A673 (cell line): ENCODE results near the gene PLXNA1. TPM values are rescaled to one million over a fixed set of nuclear protein-coding genes. Genes with fewer than 3 reads are reported as not detected.

Source experiments
- BruUV-seq: library from RNA; stranded (reverse); fragments of 400-500 nt; replicated peaks from 2 replicates; lab custom pipeline; 2021; lab: Mats Ljungman, UMichigan
- CTCF ChIA-PET: fragments of 300-600 bp; sonication (Branson Sonifier 250); formaldehyde crosslinking; loops from one replicate; lab custom pipeline; 2022; ENCODE audit warnings: antibody characterized with exemption; lab: Charles Lee
- POLR2A ChIA-PET: fragments of 300-600 bp; sonication (Branson Sonifier 250); formaldehyde crosslinking; loops from one replicate; lab custom pipeline; 2022; ENCODE audit warnings: antibody characterized with exemption; ENCODE audit not compliant: low non-redundant PET; lab: Charles Lee
- DNase-seq: peaks from one replicate; pipeline ENCODE4 v3.0.0-alpha.2; 2015; ENCODE audit warnings: low spot score
- H3K27ac ChIP-seq: fragments of 200-600 bp; sonication (generic); 2 replicates; pipeline ENCODE4 v1.5.1; 2016; ENCODE audit warnings: mixed run types, low read depth, mild to moderate bottlenecking, mixed read lengths, antibody characterized with exemption, low read length; ENCODE audit not compliant: poor library complexity, severe bottlenecking
- H3K27me3 ChIP-seq: fragments of 200-600 bp; sonication (generic); replicated peaks from 2 replicates; pipeline ENCODE4 v1.6.1; 2017; ENCODE audit warnings: mixed run types, low read depth, mild to moderate bottlenecking, mixed read lengths, antibody characterized with exemption, low read length; ENCODE audit not compliant: insufficient read depth, poor library complexity
- H3K36me3 ChIP-seq: fragments of 200-600 bp; sonication (generic); 2 replicates; pipeline ENCODE4 v1.6.1; 2016; ENCODE audit warnings: mixed run types, mild to moderate bottlenecking, mixed read lengths, antibody characterized with exemption, low read length; ENCODE audit not compliant: insufficient read depth, poor library complexity, severe bottlenecking
- H3K4me1 ChIP-seq: fragments of 200-600 bp; sonication (generic); 2 replicates; pipeline ENCODE4 v1.6.1; 2017; ENCODE audit warnings: mixed run types, mild to moderate bottlenecking, mixed read lengths, antibody characterized with exemption, low read length; ENCODE audit not compliant: insufficient read depth, poor library complexity, severe bottlenecking
- H3K4me3 ChIP-seq: fragments of 200-600 bp; sonication (generic); 2 replicates; pipeline ENCODE4 v1.5.1; 2016; ENCODE audit warnings: low read depth, mixed run types, mild to moderate bottlenecking, mixed read lengths, low read length; ENCODE audit not compliant: poor library complexity, severe bottlenecking
- H3K9me3 ChIP-seq: fragments of 200-600 bp; sonication (generic); 2 replicates; pipeline ENCODE4 v1.6.1; 2016; ENCODE audit warnings: mixed run types, low read depth, mild to moderate bottlenecking, mixed read lengths, antibody characterized with exemption, low read length; ENCODE audit not compliant: poor library complexity, severe bottlenecking
- CTCF ChIP-seq: fragments of 300-800, 200-600 bp; sonication (generic); conservative IDR thresholded peaks from 2 replicates; pipeline ENCODE4 v1.5.1; 2017; ENCODE audit warnings: low read depth, mild to moderate bottlenecking, antibody characterized with exemption, low read length, moderate library complexity, mixed read lengths
- EZH2 ChIP-seq: fragments of 200-600 bp; sonication (generic); IDR thresholded peaks from 2 replicates; pipeline ENCODE4 v1.6.1; 2017; ENCODE audit warnings: borderline replicate concordance, low read depth, mild to moderate bottlenecking, mixed read lengths, antibody characterized with exemption, low read length; ENCODE audit not compliant: poor library complexity, severe bottlenecking
- intact Hi-C: fragments of 100-400 bp; cut with micrococcal nuclease; formaldehyde crosslinking; loops from one replicate; pipeline ENCODE4 v1.10.0; 2022; ENCODE audit not compliant: unreplicated experiment
- total RNA-seq: library from RNA; stranded (reverse); gene quantifications from 2 replicates; pipeline ENCODE4 v1.2.3, GENCODE V29; 2021

PLXNA1 gene
- total RNA-seq, 1 experiment from 2014 or later, result 33.6 TPM

GRCh38 chr3:126952261-126952982 lies 30.5 kb upstream of the PLXNA1 start:
- Histone ChIP-seq H3K4me3 (no peak overlapping the region), H3K4me1 (no peaks in the 10 kb centered on the region), H3K27me3 (no peaks in the 10 kb centered on the region), H3K36me3 (no peaks in the 10 kb centered on the region), H3K27ac (no peak overlapping the region), H3K9me3 (no peaks in the 10 kb centered on the region)
- intact Hi-C loops, result no loop called here
- POLR2A ChIA-PET, result no interaction called here
- no peak for TF ChIP-seq EZH2
- TF ChIP-seq CTCF, result no peak
- no TSS peak for BruUV-seq
- DNase-seq, result no peak
- CTCF ChIA-PET, result no interaction called here

DNA sequence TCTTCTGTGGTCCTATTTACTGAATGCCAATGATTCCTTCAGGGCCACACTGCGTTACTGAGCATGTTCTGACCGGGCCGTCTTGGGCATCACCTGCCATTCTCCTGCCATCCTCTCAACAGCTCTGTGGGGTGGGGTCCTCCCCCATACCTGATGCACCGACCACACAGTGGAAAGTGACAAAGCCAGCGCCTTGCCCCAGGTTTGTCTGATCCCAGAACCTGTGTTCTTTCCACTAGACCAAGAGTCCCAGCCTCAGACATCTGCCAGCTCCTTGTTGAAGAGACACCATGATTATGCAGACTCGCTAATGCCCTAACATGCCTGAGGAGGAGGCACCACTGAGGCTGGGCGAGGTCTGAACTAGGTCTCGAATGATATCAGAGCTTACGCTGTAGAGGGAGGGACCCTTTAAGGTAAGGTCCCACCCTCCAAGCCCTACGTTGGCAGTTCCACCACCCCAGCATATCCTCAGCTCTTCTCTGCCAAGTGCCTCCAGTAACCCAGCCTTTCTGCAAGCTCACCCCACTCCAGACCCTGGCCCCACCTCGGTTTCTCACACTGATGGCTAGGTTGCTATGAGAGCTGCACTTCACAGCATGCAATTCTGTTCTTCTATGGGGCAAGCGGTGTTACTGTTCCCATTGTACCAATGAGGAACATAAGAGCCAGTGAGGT lies 29.8 kb upstream of the PLXNA1 start:
- no TSS peak for BruUV-seq
- intact Hi-C loops, result no loop called here
- CTCF ChIA-PET, result no interaction called here
- H3K27ac ChIP-seq, result no peak overlapping the region
- no peak overlapping the region for H3K4me3 ChIP-seq
- POLR2A ChIA-PET, result no interaction called here
- DNase-seq, result no peak
- no peaks in the 10 kb centered on the region for H3K36me3 ChIP-seq
- H3K9me3 ChIP-seq, result no peaks in the 10 kb centered on the region
- no peaks in the 10 kb centered on the region for H3K27me3 ChIP-seq
- TF ChIP-seq CTCF (no peak), EZH2 (no peak)
- no peaks in the 10 kb centered on the region for H3K4me1 ChIP-seq

DNA sequence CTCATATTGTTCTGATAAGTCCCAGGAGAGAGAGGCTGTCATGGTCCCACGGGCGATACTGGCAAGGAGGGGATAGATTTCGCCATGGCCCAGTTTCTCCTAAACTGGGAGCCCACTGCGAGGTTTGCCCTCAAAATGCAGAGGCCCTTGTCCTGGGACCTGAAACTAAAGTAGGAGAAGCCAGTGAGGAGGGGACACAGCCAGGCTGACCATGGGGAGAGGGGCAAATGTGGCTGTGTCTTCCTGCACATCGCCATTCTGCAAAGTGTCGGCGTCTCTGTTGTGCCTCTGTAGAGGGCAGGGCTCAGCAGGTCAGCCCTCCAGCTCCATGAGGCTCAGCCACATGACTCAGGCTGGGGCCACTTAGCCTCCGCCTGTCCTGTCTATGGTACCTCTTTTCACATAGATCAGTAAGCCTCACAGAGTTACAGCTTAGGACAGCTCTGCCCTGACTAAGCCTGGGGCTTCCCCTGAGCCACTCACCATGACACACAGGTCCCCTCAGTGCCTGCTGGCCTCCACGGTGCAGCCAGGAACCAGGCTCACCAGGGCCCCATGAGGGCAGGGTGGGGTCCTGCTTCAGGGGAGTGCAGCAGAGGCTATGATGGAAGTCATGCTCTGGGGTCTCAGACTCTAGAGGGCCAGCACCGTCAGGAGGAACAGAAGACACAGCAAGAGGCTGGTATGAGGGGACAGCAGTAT lies 28.6 kb upstream of the PLXNA1 start:
- no peak for TF ChIP-seq CTCF
- no peak for TF ChIP-seq EZH2
- ChIA-PET POLR2A (no interaction called here), CTCF (no interaction called here)
- Histone ChIP-seq H3K4me1 (no peaks in the 10 kb centered on the region), H3K9me3 (no peaks in the 10 kb centered on the region), H3K27me3 (no peaks in the 10 kb centered on the region), H3K36me3 (no peaks in the 10 kb centered on the region), H3K27ac (no peak overlapping the region), H3K4me3 (no peak overlapping the region)
- intact Hi-C loops, result no loop called here
- no TSS peak for BruUV-seq
- DNase-seq, result no peak
